ENCODE results near the gene UNC93B1.

DNA sequence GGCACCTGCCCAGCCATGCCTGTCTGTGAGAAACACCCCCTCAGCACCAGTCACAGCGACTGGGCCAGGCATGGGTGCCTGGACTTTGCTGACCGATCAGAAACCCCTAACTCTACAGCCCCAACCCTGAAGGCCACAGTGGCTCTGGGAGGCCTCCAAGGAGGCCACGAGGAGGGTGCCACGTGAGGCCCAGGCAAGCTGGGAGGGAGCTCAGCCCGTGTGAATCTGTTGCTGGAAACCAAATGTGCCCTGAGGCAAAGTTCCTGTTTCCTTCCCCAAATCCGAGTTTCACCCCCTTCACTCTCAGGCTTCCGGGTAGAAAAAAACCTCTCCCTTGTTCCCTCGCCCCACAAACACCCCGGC, 1.3 kb downstream of the UNC93B1 start:
- no peak for TF ChIP-seq KDM5A (IDR thresholded peaks at IDR 0.05)
- TF ChIP-seq, protein P1, sequence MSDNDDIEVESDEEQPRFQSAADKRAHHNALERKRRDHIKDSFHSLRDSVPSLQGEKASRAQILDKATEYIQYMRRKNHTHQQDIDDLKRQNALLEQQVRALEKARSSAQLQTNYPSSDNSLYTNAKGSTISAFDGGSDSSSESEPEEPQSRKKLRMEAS (IDR thresholded peaks at IDR 0.05) = no peak
- TF ChIP-seq POLR2A (IDR thresholded peaks at IDR 0.05; ENCODE audit: low read length) = no peak
- no peak for TF ChIP-seq RAD21 (conservative IDR thresholded peaks at IDR 0.05 in 1 of 2, IDR thresholded peaks at IDR 0.05 in 1 of 2)
- TF ChIP-seq FOXS1 (CRISPR knock-in tag; IDR thresholded peaks at IDR 0.05) = no peak
- TF ChIP-seq, protein P2, sequence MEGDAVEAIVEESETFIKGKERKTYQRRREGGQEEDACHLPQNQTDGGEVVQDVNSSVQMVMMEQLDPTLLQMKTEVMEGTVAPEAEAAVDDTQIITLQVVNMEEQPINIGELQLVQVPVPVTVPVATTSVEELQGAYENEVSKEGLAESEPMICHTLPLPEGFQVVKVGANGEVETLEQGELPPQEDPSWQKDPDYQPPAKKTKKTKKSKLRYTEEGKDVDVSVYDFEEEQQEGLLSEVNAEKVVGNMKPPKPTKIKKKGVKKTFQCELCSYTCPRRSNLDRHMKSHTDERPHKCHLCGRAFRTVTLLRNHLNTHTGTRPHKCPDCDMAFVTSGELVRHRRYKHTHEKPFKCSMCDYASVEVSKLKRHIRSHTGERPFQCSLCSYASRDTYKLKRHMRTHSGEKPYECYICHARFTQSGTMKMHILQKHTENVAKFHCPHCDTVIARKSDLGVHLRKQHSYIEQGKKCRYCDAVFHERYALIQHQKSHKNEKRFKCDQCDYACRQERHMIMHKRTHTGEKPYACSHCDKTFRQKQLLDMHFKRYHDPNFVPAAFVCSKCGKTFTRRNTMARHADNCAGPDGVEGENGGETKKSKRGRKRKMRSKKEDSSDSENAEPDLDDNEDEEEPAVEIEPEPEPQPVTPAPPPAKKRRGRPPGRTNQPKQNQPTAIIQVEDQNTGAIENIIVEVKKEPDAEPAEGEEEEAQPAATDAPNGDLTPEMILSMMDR (IDR thresholded peaks at IDR 0.05) = no peak
- TF ChIP-seq JUN (IDR thresholded peaks at IDR 0.05) = no peak
- TF ChIP-seq POLR2AphosphoS2 (conservative IDR thresholded peaks at IDR 0.05; ENCODE audit: low read length) = no peak
- TF ChIP-seq, protein P3, sequence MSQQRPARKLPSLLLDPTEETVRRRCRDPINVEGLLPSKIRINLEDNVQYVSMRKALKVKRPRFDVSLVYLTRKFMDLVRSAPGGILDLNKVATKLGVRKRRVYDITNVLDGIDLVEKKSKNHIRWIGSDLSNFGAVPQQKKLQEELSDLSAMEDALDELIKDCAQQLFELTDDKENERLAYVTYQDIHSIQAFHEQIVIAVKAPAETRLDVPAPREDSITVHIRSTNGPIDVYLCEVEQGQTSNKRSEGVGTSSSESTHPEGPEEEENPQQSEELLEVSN (IDR thresholded peaks at IDR 0.05; ENCODE audit: borderline replicate concordance, low read depth) = no peak
- no peak for TF ChIP-seq KDM1A (IDR thresholded peaks at IDR 0.05; ENCODE audit: low read depth)
- no peak for TF ChIP-seq ESRRA (IDR thresholded peaks at IDR 0.05; ENCODE audit: borderline replicate concordance, low read length)

Measured in A549 (cell line).